H1 (cell line): ENCODE measurements around the gene DIAPH2.

Source experiments
- ATF2 ChIP-seq: IDR thresholded peaks from 2 replicates; pipeline ENCODE4 v1.6.1; 2012; ENCODE audit warnings: low read length, inconsistent platforms
- JUND ChIP-seq: IDR thresholded peaks from 2 replicates; pipeline ENCODE4 v1.6.1; 2011; ENCODE audit warnings: mild to moderate bottlenecking, improper control_type of control experiment, low read length
- POLR2AphosphoS5 ChIP-seq: IDR thresholded peaks from 2 replicates; pipeline ENCODE4 v1.6.1; 2011; ENCODE audit warnings: low read depth, low read length
- TF ChIP-seq, protein P1 (sequence below): IDR thresholded peaks from 2 replicates; pipeline ENCODE4 v1.6.1; 2011; ENCODE audit warnings: low read depth, mild to moderate bottlenecking, low read length; ENCODE audit not compliant: insufficient read depth

GRCh38 chrX:97517763-97518162 lies 833.1 kb downstream of the DIAPH2 start:
- TF ChIP-seq POLR2AphosphoS5 (no peak), JUND (no peak), ATF2 (no peak)
- TF ChIP-seq, protein P1, sequence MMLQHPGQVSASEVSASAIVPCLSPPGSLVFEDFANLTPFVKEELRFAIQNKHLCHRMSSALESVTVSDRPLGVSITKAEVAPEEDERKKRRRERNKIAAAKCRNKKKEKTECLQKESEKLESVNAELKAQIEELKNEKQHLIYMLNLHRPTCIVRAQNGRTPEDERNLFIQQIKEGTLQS: no peak
